ENCODE measurements around the gene HGFAC.
"Not testable (repeated sequence)": the region's sequence is repeated elsewhere in the genome, so short reads cannot be mapped to it uniquely, and the experiment has no call there.

The HGFAC gene

GRCh38 chr4:3411190-3411589 is 30.6 kb upstream of the HGFAC start:
- not testable (repeated sequence) for FAIRE-seq; DNase-seq (ENCODE audit: low spot score)

GRCh38 chr4:3411676-3412075 is 30.1 kb upstream of the HGFAC start:
- FAIRE-seq (no peak), DNase-seq (ENCODE audit: low spot score) (no peak)

GRCh38 chr4:3412257-3413020 is 29.3 kb upstream of the HGFAC start:
- DNase-seq (ENCODE audit: low spot score), result no peak
- no peak for FAIRE-seq

- no peak for FAIRE-seq
- DNase-seq (ENCODE audit: low spot score), result no peak
These were observed 28.5 kb upstream of the HGFAC start for GRCh38 chr4:3413217-3413671.

- FAIRE-seq, result no peak
- no peak for DNase-seq (ENCODE audit: low spot score)
These were observed 27.9 kb upstream of the HGFAC start for GRCh38 chr4:3413675-3414420.

- FAIRE-seq (no peak), DNase-seq (ENCODE audit: low spot score) (no peak)
These were observed 27.1 kb upstream of the HGFAC start for GRCh38 chr4:3414421-3415279.

GRCh38 chr4:3415471-3416141 is 26.2 kb upstream of the HGFAC start:
- DNase-seq (ENCODE audit: low spot score) (no peak), FAIRE-seq (no peak)

- no peak for FAIRE-seq
- DNase-seq (ENCODE audit: low spot score), result no peak
These were observed 25.5 kb upstream of the HGFAC start for GRCh38 chr4:3416270-3416669.

GRCh38 chr4:3416821-3417221 is 24.9 kb upstream of the HGFAC start:
- FAIRE-seq (no peak), DNase-seq (ENCODE audit: low spot score) (no peak)

- no peak for DNase-seq (ENCODE audit: low spot score)
- no peak for FAIRE-seq
These were observed 24.3 kb upstream of the HGFAC start for GRCh38 chr4:3417448-3417847.

GRCh38 chr4:3418029-3418762 is 23.6 kb upstream of the HGFAC start:
- no peak for DNase-seq (ENCODE audit: low spot score)

GRCh38 chr4:3419836-3420605 is 21.7 kb upstream of the HGFAC start:
- FAIRE-seq, result no peak
- DNase-seq (ENCODE audit: low spot score), result no peak

More at GRCh38 chr4:3418029-3418762, 23.6 kb upstream of the HGFAC start:
- no peak for FAIRE-seq

- no peak for FAIRE-seq
- no peak for DNase-seq (ENCODE audit: low spot score)
These were observed 21.2 kb upstream of the HGFAC start for GRCh38 chr4:3420606-3420955.

- FAIRE-seq (no peak), DNase-seq (ENCODE audit: low spot score) (no peak)
These were observed 20.8 kb upstream of the HGFAC start for GRCh38 chr4:3420956-3421355.

- DNase-seq (ENCODE audit: low spot score) (no peak), FAIRE-seq (no peak)
These were observed 20.3 kb upstream of the HGFAC start for GRCh38 chr4:3421470-3421869.

GRCh38 chr4:3422241-3422801 is 19.4 kb upstream of the HGFAC start:
- FAIRE-seq (no peak), DNase-seq (ENCODE audit: low spot score) (no peak)

- no peak for FAIRE-seq
These were observed 18.9 kb upstream of the HGFAC start for GRCh38 chr4:3422808-3423297.

GRCh38 chr4:3423406-3423805 is 18.4 kb upstream of the HGFAC start:
- DNase-seq (ENCODE audit: low spot score) (no peak), FAIRE-seq (no peak)

More at GRCh38 chr4:3422808-3423297, 18.9 kb upstream of the HGFAC start:
- no peak for DNase-seq (ENCODE audit: low spot score)

- DNase-seq (ENCODE audit: low spot score) (no peak), FAIRE-seq (no peak)
These were observed 17.8 kb upstream of the HGFAC start for GRCh38 chr4:3423952-3424351.
